Activated T-helper 1 cell treated with anti-CD3 and anti-CD28 coated beads, Interleukin-2, amount 50 U/mL, for 16 hours (primary cell): ENCODE results near the gene SGSM1.
"Not testable (repeated sequence)": the region's sequence is repeated elsewhere in the genome, so short reads cannot be mapped to it uniquely, and the experiment has no call there.

Experiments
- DNase-seq, 2 donors: peaks; one replicate each; pipeline ENCODE4 v3.0.0-alpha.2; 2020; ENCODE audit warnings: low read depth in 1 of 2, low spot score in 1 of 2

Gene SGSM1

GRCh38 chr22:24894220-24894975 lies 88.4 kb downstream of the SGSM1 start:
- no peak for DNase-seq

DNA sequence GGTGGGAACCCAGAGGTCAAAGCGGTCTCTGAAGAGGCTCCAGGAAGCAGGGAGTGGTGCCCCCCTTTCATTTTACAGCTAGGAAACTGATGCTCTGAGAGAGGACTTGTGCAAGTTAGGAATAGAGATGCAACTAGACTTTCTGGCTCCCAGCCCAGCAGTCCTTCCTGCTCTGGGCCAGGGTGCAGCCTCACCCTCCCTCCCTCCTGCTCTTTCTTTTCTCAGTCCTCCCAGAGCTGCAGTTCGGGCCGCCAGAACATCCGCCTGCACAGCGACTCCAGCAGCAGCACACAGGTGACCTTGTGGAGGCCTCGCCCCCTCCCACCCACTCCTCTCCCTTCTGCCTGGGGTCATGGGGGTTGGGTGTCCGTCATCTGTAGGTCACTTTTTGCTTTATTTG lies 89.0 kb downstream of the SGSM1 start:
- no peak for DNase-seq

DNA sequence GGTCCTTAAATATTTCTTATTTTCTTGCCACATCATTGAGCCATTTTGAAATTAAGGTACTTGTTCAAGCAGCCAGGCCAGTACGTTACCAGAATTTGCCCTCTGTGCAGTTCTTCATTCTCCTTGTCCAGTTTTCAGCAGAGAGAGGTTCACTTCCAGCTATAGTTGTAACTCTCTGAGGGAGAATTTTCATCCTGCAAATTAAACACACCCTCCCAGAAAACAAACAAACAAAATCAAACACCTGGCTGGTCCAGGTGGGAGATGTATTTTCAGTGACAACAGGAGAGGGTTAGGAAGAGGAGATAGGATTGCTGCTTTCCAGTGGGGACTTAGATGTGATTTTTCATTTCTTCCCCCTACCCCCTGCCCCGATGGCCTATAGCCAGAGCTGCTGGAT lies 95.4 kb downstream of the SGSM1 start:
- DNase-seq: no peak

DNA sequence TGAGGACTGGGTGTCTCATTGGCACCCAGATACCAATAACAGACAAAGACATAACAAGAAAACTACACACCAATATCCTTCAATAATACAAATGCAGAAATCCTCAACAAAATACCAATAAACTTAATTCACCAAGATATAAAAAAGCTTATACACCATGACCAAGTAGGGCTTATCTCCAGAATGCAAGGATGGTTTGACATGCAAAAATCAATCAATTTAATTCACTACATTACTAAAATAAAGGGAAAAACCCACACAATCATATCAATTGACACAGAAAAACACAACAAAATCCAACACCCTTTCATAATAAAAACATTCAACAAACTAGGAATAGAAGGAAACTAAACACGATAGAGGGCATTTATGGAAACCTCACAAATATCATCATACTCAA lies 99.9 kb downstream of the SGSM1 start:
- DNase-seq: no peak

GRCh38 chr22:24907101-24907500 lies 101.1 kb downstream of the SGSM1 start:
- DNase-seq: not testable (repeated sequence)

DNA sequence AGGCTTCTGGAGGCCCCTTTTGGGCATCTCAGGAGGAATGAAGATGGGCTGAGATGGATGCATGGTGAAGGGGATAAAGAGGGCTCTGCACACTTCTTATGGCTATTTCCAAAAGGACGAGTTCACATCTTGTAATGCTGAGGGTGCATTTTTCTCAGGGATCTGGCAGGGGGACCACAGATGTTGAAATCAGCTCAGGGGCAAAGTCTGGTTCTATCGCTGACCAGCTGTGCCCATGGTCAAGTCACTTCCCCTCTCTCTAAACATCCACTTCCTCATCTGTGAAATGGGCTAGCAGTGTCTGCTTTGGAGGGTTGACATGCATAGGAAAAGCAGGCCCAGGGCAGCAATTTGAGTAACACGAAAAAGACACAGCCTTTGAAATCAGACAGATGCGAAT lies 114.0 kb downstream of the SGSM1 start:
- DNase-seq: no peak

DNA sequence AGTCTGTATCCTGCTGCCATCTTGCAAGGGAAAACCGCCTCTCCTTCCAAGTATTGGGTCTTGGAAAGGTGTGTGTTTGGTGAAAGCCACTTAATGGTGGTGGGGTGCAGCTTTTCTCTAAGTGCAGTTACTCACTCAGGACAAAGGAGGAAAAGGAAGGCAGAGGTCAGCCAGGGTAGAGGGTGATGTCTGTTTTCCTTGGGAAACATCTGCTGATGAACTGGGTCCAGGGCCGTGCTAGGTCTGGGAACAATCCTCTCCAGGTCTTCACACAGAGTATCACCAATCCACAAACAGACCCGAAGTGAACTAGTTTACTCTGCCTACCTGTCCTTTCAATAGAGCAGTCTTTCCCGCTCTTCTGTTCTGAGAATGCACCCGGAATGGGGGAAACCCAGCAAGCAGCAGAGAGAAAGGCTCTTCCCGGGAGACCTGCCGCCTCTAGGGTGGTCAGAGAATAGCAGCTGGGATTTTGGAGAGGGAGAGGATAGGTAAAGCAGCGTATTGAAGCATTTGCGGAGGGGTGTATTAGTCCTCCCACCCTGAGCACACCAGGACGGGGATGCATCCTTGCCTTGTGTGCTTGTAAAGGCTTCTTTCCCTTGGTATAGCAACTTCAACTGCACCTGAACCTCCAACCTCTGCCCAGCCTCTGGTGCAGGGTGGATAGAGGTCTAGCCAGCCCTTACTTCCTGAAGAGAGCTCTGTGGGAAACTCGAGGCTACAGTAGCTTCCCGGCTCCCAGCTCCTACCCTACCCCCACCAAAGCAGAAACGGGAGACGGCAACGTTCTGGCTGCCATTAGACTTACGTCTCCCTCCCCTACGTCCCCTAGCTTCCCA lies 119.8 kb downstream of the SGSM1 start:
- no peak for DNase-seq

DNA sequence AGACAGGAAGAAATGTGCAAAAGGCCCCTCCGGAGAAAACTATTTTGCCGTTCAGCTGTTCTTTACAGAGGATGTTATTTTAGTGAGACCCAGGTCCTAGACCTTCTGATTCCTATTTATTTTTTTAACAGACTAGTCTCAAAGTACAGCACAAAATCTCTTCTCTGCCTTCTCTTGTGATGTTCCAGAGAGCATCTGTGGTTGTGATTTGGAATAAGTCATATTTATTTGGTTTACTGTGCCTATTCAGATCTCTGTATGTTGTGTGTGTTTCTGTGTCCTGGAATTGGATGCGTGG lies 120.4 kb downstream of the SGSM1 start:
- DNase-seq: no peak

DNA sequence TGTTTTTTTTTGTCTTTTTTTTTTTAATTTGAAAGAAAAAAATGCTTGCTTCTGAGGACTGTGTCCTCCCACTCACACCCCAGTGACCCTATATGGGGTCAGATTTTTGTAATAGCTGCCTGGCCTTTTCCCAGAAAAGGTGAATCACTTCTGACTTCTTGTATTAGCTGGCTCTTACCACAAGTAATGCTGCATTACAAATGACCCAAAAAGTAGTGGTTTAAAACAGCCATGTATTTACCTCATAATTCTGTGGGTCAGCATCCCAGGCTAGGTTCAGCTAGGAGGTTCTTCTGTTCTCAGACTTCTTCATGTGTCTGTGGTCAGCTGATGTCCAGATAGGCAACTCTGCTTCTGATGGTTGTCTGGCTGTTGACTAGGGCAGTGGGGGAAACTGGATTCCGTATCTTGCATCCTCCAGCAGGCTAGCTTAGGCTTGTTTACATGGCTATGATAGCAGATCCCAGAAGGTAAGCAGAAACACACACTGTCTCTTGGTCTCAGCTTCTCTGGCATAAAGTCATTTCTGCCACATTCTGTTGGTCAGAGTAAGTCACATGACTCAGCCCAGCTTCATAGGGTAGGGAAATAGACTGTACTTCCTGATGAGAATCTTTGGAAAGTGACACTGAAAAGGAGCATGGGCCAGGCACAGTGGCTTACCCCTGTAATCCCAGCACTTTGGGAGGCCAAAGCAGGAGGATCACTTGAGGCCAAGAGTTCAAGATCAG lies 121.0 kb downstream of the SGSM1 start:
- no peak for DNase-seq

DNA sequence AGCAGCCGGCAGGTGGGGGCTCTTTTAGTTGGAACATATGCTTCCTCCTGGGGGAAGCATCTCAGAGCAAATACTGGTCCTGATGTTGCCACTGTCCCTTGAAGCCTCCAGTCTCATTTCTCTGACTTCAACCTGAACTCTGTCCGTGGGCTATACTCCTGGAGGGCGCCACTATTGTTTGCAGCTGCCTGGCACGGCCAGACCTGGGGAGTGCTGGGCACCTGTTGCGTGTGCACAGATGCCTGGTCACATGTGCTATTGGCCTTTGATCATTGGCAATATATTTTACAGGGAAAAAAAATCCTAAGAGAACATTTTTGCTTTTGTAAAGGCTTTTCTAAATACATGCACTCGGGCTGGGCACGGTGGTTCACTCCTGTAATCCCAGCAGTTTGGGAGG lies 122.3 kb downstream of the SGSM1 start:
- no peak for DNase-seq

DNA sequence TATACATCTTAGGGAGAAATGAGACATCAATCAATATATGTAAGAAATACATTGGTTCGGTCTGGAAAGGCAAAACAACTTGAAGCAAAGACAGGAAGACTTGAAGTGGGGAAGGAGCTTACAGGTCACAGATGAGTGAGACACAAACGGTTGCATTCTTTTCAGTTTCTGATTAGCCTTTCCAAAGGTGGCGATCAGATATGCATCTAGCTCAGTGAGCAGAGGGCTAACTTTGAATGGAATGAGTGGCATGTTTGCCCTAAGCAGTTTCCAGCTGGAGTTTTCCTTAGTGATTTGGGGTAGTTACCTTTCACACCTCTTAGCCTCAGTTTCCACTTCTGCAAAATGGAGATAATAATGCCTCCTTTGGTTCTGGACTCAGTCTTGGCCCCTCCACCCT lies 124.7 kb downstream of the SGSM1 start:
- DNase-seq: no peak

- no peak for DNase-seq
These were observed 129.9 kb downstream of the SGSM1 start for GRCh38 chr22:24935771-24936483.

DNA sequence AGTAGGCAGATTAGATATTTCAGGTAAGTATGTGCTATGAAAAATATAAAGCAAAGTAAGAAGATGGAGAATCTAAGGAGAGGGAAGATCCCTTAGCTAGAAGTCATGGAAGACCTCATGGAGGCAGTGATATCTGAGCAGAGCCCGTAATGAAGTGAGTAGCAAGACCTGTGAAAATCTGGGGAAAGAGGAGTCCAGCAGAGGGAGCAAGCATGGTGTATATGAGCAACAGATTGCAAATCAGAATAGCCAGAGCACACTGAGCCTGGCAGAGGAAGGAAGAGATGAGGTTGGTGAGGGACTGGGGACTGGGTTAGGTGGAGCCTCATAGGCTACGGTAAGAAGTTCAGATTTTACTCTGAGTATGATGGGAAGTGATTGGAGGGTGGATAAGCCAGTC lies 131.1 kb downstream of the SGSM1 start:
- no peak for DNase-seq

- no peak for DNase-seq
These were observed 132.8 kb downstream of the SGSM1 start for GRCh38 chr22:24938741-24939341.

- no peak for DNase-seq
These were observed 136.3 kb downstream of the SGSM1 start for GRCh38 chr22:24942301-24942700.

DNA sequence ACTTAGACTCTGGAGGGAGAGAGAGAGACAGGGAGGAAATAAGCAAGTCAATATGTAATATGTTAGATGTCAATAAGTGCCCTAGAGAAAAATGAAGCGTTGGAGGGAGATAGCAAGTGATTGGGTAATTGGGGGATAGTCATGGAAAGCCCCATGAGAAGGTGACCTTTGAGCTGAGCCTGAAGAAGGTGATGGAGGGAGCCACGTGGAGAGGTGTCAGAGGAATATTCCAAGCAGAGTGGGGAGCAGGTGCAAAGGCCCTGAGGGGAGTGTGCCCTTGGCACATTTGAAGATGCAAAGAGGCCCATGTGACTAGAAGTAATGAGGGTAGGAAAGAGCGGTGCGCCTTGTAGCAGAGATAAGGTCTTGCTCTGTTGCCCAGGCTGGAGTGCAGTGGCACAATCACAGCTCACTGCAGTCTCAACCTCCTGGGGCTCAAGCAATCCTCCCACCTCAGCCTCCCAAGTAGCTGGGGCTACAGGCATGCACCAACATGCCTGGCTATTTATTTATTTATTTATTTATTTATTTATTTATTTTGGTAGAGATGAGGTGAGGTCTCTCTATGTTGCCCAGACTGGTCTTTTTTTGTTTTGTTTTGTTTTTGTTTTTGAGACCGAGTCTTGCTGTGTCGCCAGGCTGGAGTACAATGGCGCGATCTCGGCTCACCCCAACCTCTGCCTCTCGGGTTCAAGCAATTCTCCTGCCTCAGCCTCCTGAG lies 138.4 kb downstream of the SGSM1 start:
- DNase-seq: no peak

GRCh38 chr22:24945430-24945829 lies 139.4 kb downstream of the SGSM1 start:
- no peak for DNase-seq

DNA sequence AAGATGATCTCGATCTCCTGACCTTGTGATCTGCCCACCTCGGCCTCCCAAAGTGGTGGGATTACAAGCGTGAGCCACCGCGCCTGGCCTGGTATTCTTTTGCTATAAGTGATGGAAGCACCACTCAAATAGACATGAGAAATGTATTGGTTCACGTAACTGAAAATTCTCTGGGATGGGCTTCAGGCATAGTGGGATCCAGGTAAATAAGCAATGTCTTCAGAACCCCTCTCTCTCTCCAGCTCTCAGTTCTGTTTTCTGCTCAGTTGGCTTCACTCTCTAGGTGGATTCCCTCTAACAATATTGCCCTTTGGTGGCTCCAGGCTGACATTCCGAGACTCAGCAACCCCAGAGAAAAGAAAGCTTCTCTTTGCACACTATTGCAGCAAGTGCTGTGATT lies 141.4 kb downstream of the SGSM1 start:
- DNase-seq: no peak

GRCh38 chr22:24947881-24948280 lies 141.9 kb downstream of the SGSM1 start:
- no peak for DNase-seq
